ENCODE results near the gene DHRS13.

The DHRS13 gene, protein sequence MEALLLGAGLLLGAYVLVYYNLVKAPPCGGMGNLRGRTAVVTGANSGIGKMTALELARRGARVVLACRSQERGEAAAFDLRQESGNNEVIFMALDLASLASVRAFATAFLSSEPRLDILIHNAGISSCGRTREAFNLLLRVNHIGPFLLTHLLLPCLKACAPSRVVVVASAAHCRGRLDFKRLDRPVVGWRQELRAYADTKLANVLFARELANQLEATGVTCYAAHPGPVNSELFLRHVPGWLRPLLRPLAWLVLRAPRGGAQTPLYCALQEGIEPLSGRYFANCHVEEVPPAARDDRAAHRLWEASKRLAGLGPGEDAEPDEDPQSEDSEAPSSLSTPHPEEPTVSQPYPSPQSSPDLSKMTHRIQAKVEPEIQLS

DNA sequence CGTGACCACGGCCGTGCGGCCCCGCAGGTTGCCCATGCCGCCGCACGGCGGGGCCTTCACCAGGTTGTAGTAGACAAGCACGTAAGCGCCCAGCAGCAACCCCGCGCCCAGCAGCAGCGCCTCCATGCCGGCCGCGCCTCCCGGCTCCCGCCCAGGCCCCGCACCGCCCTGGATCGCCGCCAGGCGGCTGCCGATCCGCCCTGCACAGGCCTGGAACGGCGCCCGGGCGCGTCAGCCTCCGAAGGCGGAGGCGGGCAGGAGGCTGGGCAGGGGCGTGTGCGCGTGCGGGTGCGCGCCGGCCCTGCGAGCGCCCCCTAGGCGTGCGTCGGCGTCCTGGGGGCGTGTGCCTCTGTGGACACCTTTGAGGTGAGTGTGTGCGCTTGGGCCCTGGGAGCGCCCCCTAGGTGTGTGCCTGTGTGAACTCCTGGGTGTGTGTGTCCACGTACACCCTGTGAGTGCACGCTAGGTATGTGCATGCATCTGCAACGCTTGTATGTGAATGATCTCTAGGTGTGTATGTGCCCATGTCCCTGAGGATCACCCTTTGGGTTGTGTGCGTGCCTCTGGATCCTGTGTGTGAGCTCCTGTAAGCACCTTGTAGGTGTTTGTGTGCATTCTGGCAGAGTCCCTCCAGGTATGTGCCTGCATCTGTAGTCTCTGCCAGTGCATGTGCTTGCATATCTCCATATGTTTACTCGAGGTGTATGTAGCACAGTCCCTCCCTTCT lies at the start of gene DHRS13:
TSS of gene DHRS13 (minus strand) at position 261 of the 727 bp plus-strand sequence. CDS start at position 126, 135 bp downstream.
- peak; percentile 80 to 81 for DNase-seq (ENCODE audit: low read depth in 2 of 2)

DNA sequence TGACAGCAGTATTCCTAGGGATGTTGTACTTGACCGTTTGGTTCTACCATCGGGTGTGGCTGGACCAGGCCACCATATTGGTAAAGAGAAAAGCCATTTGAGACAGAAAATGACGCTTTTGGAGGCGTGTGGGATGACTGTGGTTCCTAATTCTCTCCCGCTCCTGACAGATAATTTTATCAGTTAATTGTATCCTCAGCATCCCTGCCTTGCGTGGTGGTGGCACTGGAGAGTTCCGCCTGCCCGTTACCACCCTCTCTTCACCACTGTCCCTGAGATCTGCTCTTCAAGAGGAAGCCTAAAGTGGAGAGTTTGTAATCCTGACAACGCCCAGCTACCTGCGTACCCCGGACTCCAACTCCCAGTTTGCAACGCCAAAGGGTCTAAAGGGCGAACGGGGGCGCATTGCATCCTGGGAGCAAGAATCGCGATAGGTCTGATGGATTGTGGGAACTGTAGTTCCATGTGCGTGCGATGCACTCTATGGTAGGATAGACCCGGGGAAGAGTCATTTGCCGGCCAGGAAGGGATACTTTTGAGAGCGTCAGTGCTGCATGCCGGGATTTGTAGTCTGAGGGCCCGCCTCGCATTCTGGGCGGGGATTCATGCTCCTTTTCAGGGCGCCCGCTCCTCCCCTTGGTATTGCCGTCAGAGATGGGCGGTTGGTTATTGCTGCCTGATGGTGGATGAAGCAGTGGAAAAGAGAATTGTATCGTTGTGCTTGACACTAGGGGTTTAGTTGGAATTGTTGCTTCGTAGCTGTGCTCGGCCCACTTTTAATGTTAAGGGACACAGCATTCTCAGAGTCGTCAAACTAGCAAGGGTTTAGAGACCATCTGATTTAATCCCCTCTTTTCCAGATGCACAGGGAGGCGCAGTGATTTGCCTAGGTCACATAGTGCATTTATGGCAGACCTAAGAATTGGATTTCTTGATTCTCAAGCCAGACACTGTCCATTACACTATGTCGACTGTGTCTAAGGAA lies 49.4 kb upstream of the DHRS13 start:
- DNase-seq (ENCODE audit: low read depth in 2 of 2): peak; percentile 99

DNA sequence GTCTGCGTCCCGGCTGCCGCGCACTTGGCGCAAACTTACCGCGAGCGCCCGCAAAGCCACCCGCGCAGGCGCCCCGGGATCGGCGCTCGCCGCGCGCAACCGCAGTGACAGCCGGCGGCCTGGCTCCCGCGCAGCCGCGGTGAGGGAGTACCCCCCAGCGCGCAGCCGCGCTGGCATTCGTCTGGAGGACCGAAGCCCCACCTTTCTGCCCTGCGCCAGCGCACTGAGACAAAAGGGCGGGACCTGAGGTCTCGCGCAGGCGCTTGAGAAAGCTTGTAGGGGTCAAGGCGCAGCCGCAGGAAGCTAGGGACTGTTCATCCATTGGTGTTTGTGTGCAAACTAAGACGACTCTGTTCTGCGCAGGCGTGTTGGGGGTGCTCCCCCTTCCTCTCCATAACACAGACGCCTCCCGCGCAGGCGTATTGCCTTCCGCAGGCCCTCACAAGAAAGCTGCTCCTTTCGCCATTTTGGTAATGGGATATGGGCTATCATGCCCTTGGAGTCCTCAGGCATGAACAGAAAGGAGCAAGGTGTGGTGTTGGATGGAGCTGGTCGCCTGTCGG lies 48.6 kb upstream of the DHRS13 start, which contains the start of gene PHF12:
TSS of gene PHF12 (minus strand) at position 91 of the 563 bp plus-strand sequence. CDS start 558 bp downstream, outside the sequence.
- peak; percentile 100 for DNase-seq (ENCODE audit: low read depth in 2 of 2)

DNA sequence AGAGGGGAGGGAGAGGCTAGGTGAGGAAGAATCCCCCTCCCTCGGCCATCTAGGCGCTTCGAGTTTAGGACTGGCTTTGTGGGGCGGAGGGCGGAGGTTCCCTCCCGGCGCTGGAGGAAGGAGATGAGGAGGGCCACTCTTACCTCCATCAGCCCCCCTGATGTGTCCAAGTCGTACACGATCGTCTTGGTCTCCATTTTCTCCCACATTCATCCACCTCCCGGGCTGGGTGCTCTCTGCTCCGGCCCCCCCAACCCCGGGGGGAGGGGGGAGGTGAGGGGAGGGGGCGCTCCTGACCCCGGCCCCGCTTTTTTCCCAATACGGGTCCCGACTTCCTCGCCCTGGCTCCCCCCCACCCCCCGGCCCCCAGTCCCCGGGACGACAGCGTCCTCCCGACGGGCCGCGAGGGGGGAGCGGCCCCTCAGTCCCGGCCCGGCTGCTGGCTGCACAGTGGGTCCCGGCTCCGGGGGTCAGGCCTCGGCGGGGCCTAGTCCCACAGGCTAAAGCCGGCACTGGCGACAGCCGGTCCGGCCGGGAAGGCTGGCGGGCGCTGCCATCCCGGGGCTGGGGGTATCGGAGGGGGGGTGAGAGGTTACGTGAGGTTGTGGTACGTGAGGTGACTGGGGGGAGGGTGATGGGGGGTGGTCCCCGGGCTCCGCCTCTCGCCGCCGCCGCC lies 48.0 kb upstream of the DHRS13 start:
- DNase-seq (ENCODE audit: low read depth in 2 of 2): no peak

DNA sequence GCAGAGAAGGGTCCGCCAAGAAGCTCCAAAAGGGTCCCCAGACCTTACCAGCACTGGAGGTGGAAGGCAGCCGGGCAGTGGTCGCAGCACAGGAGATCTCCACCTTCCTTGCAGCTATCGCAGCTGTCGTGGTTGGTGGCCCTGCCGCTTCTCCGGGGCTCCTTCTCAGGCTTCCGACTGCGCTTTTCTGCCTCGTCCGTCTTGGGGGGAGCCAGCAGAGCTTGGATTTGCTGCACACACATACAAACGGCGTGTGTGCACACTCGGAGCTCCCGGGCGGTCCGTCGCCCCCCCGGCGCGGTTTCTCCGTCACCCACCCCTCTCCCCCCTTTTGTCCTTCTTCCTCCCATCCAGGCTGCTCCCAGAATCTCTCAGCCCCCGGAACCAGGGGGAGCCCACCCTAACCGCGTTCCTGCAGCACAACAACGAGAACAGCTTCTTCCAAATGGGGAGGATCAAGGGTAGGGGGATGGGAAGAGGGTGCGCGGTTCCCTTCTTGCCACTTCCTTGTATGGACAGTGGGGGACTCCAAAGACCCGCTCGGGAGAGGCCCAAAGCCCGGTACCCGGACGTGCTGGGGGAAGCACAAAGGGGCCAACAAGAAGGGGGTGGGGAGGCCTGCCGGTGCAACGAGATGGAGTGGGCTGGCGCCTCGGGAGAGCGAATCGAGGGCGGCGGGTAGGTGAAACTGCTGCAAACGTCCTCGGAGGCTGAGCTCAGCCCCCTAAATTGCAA lies 47.3 kb upstream of the DHRS13 start:
- DNase-seq (ENCODE audit: low read depth in 2 of 2): peak in 1 of 2 experiments; percentile 22

DNA sequence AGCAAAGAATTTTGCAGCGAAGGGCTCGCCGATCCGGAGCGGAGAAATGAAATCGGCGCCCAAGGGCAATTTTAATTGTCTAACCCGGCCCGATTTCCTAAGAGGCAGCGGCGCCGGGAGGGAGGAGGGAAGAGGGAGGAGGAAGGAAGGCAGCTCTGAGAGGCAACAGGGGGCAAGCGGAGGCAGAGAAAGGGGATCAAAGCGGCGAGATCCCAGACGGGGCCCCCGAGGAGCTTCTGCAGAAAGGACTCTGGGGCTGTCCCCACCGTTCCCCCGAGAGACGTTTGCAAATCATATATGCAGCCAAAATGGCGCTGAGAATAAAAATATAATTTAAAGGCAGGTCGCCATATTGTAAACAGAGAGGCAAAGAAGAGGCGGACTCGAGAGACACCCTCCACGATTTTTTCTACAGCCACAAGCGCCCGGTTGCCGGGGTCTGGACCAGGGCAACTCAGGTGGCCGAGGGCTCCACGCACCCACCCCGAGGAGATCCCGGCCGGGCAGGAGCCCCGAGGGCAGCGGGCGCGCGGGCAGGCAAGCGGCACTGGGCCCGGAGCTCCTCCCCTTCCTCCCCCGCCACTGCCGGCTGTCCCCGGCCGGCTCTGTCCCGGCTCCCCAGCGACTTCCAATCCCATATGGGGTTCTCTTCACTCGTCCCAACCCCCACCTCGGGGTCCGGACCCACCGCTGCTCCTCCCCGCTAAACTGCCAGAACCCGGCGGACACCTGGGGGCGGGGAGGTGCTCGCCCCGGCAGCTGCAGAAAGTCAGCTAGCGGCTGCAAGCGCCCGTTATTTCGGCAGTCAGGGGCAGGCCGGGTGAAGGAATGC lies 46.5 kb upstream of the DHRS13 start:
- no peak for DNase-seq (ENCODE audit: low read depth in 2 of 2)

DNA sequence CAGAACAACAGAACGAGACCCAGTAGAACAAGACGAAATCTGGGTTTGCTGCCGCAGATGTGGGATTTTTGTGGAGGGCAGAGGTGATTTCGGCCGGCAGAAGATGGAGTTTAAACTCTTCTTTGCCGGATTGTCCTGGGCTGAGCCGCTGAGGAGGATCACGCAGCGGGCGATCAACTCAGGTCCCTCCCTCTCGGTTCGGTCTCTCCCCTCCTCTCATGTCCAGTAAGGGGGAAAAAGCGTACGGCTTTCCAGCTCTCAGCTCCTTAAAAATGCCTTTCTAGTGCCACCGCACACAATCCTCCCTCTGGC lies 46.0 kb upstream of the DHRS13 start:
- DNase-seq (ENCODE audit: low read depth in 2 of 2): no peak

DNA sequence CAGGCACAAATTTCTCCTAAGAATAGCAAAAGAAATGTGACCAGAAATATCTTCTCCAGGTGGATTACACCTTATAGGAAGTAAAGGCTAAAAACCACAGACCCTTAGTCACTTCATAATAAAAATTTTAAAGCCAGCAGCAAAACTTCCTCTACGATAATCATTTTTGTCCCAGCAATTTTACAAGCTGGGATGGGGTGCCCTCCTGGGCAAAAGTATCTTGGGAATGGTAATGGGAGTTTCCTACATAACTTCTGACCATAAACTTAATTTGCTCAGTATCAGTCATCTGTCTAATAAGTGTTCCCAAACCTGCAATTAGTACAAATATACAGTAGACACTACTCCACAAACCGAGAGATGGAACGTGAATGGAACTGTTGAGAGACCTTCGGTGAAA lies 45.5 kb upstream of the DHRS13 start:
- DNase-seq (ENCODE audit: low read depth in 2 of 2): no peak

DNA sequence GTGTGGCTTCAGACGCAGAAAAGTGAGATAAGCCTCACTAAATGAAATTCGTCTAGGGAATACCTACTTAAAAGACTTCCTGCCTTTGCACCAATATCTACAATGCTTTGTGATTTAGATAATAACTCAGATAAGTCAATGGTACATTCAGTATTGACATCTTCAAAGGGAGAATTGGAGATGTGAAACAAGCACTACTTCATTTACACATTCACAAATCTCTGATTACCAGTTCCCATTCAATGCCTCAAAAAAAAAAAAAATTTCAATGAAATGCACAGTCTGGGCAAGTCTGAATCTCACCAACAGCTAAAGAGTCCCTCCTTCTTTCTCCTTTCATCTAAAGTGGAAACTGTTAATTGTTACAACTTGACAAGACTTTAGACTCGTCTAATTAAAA lies 44.8 kb upstream of the DHRS13 start:
- no peak for DNase-seq (ENCODE audit: low read depth in 2 of 2)

DNA sequence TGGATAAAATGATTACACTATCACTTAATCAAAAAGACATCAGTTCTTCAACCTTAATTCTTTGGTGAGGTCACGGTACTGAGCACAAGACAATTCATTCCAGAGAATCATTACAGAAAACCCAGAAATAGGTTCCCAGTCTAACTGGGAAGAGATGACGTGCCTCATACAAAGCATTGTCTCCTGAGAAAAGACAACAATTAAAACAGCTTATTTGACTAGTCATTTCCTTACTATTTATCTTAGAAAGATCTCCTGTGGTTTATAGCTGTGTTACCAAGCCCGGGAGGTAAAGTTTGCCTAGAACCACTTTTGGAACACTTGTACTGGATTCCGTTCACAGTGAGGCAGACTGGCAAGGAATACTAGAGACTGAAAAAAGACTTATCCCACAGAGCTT lies 43.4 kb upstream of the DHRS13 start:
- DNase-seq (ENCODE audit: low read depth in 2 of 2): no peak

DNA sequence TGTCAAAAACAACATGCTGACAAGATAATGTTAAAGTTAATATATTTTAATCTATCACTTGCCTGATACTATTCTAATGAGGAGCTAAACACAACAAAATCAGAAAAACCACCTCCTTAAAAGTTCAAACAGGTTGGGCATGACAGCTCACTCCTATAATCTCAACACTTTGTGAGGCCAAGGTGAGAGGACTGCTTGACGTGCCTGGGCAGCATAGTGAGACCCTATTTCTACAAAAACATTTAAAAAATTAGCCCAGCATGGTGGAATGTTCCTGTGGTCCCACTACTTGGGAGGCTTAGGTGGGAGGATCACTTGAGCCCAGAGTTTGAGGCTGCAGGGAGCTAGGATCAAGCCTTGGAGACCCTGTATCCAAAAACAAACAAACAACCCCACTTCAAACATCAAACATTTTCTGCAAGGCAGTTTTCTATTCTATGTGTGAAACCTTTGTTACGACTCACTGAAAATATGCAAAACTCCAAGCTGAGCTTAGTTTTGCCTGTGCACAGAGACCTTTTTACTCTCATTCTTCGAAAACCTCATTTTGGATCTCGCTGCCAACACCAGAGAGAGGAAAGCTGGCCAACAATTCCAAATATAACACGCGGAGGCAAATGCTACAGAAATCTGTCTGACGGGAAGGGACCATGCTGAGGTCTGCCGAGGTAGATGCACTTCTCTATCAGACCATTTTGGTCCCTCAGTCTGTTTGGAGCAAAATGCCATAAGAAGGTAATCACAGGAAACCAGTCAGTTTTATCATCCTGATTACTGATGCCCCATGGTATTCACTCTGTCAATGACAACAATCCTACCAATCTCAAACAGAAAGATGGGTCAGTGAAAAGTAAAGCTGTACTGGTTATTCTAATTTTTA lies 42.2 kb upstream of the DHRS13 start:
- DNase-seq (ENCODE audit: low read depth in 2 of 2): no peak

DNA sequence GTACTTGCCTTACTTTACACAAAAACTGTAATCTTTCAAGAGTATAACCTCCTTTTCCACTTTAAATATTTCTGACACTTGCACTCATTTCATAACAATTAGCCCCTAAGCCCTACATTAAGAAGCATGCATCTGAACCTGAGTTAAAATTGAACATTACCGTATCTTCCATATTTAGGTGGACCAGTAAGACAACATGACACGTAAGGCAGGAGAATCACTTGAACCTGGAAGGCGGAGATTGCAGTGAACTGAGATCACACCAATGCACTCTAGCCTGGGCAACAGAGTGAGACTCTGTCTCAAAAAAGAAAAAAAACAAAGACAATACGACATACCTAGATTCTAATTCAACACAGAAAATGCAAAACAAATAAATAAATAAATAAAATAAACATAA lies 41.5 kb upstream of the DHRS13 start:
- no peak for DNase-seq (ENCODE audit: low read depth in 2 of 2)

DNA sequence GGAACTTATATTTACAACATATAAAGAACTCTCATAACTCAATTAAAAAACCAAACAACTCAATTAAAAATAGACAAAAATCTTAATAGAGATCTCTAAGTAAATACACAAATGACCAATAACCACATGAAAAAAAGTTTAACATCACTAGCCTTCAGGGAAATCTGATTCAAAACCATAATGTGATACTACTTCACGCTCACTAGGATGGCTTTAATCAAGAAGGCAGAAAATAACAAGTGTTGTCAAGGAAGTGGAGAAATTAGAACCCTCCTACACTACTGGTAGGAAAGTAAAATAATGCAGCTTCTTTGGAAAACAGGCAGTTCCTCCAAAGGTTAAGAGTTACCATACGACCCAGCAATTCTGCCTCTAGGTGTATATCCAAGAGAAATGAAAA lies 40.0 kb upstream of the DHRS13 start:
- DNase-seq (ENCODE audit: low read depth in 2 of 2): no peak

DNA sequence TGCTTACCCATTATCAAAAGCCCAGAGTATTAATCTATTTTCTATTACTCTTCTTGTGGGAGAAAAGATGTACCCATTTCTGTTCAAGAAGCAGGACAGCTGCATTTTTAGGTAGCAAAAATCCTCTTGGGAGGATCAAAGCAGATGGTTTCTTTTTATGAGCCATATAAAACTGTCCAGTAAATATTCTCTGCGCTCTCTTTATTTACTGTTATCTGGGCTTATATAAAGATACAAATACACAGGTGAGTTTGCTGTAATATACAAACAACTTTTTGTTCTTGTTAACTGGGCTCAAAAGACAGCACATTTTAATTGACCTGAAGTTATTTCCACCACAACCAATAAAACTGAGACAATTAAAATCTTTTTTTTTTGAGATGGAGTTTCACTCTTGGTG lies 38.4 kb upstream of the DHRS13 start:
- no peak for DNase-seq (ENCODE audit: low read depth in 2 of 2)

DNA sequence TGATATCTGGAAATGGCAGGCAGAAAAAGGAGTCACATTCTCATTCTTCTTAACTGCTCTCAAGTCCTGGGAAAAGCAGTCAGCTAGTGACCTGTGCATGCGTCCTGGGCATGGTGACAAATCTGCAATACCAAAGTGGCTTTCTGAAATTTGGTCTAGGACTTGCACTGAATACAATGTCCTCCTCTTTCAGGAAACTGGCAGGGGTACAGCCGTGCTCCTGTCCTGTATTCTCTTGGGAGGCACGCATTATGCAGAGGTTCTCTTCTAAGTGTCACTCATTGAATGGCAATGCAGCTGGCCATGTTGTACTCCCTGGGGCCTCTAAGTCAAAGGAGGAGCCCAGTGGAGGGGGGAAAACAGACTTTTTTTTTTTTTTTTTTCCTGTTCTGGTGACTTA lies 37.8 kb upstream of the DHRS13 start:
- no peak for DNase-seq (ENCODE audit: low read depth in 2 of 2)

DNA sequence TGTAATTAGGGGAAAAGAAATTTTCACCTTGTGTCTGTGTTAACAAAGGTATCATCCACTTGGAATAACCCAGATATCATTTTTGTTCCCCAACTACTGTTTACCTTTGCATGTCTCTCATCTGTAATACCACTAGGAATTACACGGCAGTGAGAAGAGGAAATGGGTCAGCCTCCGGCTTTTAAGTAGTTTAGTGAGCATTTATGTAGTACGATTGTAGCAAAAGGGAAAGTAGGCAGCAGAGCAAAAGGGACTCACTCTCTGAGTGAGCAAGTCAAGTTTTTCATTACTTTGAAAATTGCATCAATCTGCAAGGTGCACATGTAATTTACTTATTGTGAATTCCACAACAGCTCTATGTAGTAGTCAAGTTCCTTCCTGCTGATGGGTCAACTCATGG lies 37.3 kb upstream of the DHRS13 start:
- DNase-seq (ENCODE audit: low read depth in 2 of 2): no peak

DNA sequence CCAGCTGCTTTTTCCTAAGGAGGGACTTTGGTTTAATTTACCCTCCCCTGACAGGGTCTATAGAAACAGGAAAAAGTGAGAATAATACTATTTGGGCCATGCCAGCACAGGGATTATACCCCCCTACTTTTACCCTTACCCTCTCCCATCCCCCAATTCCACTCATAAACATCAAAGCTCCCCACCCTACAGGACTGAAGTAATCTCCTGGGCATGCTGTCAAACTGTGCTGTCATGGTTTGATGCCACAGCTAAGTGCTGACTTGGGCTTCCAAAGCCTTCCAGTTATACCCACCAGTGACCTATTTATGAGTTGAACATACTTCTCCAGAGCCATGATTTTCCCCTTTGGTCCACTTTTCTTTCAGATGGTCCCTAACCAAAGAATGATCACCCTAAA lies 35.7 kb upstream of the DHRS13 start:
- DNase-seq (ENCODE audit: low read depth in 2 of 2): no peak

DNA sequence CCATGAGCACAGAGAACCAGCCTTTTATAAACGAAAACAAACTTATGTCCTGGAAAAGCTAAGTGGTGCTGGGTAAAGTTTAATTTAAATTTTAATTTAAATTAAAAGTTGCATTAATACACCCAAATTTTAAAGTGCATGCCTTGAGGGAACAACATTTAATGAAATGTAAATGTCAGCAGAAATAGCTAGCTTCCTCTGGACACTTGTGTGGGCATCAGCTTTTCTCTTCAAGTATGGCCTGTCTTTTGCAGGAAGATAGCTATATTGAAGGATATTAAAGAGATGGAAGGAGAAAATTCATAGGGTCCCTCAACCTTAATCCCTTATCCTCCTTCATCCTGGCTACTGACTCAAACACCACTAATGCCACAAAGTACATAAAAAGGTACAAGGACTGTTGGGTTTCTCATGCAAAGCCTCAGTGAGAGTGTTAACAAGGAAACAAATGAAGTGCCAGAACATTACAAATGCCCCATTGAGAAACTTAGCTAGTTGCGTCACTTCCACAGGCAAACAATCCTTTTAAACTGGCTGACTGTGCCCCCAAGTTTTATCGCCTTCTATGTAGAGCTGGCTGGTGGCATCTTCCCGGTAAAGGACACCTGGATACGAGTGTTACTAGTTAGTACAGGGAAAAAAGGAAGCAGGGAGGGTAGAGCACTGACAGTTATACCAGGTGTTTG lies 34.3 kb upstream of the DHRS13 start:
- no peak for DNase-seq (ENCODE audit: low read depth in 2 of 2)

Measured in fibroblast of skin of left quadriceps (primary cell).